Ascending aorta (tissue), 2 donors: ENCODE measurements around the gene DVL1. TPM values are rescaled to one million over a fixed set of nuclear protein-coding genes. Genes with fewer than 3 reads are reported as not detected.
A peak's percentile ranks its signal among the peaks of the same experiment; 100 is the strongest.

Experiments
- DNase-seq, 2 donors: peaks; one replicate each; pipeline ENCODE4 v3.0.0-alpha.2; 2019; ENCODE audit warnings: low spot score in 2 of 2
- H3K27ac ChIP-seq, 2 donors: fragments of 200-600 bp; sonication (generic); one replicate each; pipeline ENCODE4 v1.5.1; 2016 to 2017; ENCODE audit warnings: mild to moderate bottlenecking in 1 of 2
- H3K27me3 ChIP-seq: fragments of 200-600 bp; sonication (generic); one replicate; pipeline ENCODE4 v1.5.1; 2017
- H3K36me3 ChIP-seq, 2 donors: fragments of 200-600 bp; sonication (generic); one replicate each; pipeline ENCODE4 v1.5.1; 2016
- H3K4me1 ChIP-seq, 2 donors: fragments of 200-600 bp; sonication (generic); one replicate each; pipeline ENCODE4 v1.5.1; 2016 to 2017; ENCODE audit warnings: mild to moderate bottlenecking in 1 of 2
- H3K4me3 ChIP-seq, 2 donors: fragments of 200-600 bp; sonication (generic); one replicate each; pipeline ENCODE4 v1.5.1; 2016 to 2017; ENCODE audit warnings: mild to moderate bottlenecking in 1 of 2
- H3K9me3 ChIP-seq, 2 donors: fragments of 200-600 bp; sonication (generic); one replicate each; pipeline ENCODE4 v1.5.1; 2016
- intact Hi-C: fragments of 100-400 bp; cut with DNase I; formaldehyde crosslinking; loops from one replicate; pipeline ENCODE4 v1.15.1; 2023
- total RNA-seq: library from RNA; depleted of rRNA; stranded (reverse); fragments of >200 nt; gene quantifications from one replicate; pipeline ENCODE4 v1.1.0, GENCODE V29; 2016
- TF ChIP-seq, protein P1 (sequence below), 3 experiments: fragments of 200-600 bp in 2 of 3; fragments of 450-650 bp in 1 of 3; sonication (generic) in 2 of 3; IDR thresholded peaks; one replicate each; pipeline ENCODE4 v1.5.1; 2016 to 2019; ENCODE audit warnings: antibody characterized with exemption in 3 of 3, mild to moderate bottlenecking in 1 of 3, moderate library complexity in 1 of 3

DVL1 gene
- total RNA-seq, 1 donor from 2014 or later, result 66.7 TPM

DNA sequence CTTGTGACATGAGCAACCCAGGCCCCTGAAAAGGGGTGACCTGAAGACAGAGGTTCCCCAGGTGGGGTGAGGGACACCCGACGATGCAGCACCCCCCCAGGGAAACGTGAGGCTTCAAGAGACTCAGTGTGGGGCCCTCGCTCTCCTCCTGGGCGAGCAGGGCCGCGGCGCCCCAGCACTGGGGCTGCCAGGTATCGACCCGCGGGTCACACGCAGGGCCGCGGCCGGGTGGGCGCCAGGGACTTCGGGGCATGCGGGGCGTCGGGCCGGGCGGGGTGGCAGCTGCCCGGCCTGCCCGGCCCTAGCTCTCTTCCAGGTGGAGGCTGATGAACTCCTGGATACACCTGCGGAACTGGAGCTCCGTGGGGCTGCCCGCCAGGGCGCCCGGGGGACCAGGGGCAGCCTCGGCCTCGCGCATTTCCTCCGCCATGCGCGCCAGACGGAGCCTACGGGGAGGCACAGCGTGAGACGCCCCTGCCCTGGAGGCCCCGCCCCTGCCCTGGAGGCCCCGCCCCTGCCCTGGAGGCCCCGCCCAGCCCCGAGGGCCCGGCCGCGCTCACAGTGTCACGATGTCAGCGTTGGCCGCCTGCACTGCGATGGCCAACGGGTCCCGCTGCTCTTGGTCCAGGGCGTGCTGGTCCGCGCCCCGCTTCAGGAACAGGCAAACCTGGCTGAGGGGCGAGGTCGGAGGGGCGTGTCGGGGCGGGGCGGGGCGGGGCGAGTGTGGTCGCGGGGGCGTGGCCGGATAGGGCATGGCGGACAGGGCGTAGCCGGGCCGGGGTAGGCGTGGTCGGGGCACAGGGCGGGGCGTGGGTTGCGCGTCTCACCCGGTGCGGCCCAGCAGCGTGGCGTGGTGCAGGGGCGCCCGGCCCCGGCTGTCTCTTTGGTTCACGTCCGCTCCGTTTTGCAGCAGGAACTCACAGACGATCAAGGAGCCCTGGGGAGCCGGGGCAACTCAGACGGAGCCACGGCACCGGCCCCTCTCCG is 55.7 kb downstream of the DVL1 start:
- peaks cover 3 to 4% of the 10 kb centered on the region in 2 donors for H3K4me1 ChIP-seq
- no peak overlapping the region for H3K4me3 ChIP-seq
- H3K27me3 ChIP-seq, result no peaks in the 10 kb centered on the region
- peaks cover 4 to 28% of the 10 kb centered on the region in 2 donors for H3K36me3 ChIP-seq
- TF ChIP-seq, protein P1, sequence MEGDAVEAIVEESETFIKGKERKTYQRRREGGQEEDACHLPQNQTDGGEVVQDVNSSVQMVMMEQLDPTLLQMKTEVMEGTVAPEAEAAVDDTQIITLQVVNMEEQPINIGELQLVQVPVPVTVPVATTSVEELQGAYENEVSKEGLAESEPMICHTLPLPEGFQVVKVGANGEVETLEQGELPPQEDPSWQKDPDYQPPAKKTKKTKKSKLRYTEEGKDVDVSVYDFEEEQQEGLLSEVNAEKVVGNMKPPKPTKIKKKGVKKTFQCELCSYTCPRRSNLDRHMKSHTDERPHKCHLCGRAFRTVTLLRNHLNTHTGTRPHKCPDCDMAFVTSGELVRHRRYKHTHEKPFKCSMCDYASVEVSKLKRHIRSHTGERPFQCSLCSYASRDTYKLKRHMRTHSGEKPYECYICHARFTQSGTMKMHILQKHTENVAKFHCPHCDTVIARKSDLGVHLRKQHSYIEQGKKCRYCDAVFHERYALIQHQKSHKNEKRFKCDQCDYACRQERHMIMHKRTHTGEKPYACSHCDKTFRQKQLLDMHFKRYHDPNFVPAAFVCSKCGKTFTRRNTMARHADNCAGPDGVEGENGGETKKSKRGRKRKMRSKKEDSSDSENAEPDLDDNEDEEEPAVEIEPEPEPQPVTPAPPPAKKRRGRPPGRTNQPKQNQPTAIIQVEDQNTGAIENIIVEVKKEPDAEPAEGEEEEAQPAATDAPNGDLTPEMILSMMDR (IDR thresholded peaks at IDR 0.05), result no peak
- DNase-seq, result no peak
- no peak overlapping the region for H3K27ac ChIP-seq
- intact Hi-C loops, result loop anchor here (5.0 kb wide), 1 partner anchor 176 kb away; the partner anchor contains the start of gene C1orf159
- H3K9me3 ChIP-seq, result no peaks in the 10 kb centered on the region

DNA sequence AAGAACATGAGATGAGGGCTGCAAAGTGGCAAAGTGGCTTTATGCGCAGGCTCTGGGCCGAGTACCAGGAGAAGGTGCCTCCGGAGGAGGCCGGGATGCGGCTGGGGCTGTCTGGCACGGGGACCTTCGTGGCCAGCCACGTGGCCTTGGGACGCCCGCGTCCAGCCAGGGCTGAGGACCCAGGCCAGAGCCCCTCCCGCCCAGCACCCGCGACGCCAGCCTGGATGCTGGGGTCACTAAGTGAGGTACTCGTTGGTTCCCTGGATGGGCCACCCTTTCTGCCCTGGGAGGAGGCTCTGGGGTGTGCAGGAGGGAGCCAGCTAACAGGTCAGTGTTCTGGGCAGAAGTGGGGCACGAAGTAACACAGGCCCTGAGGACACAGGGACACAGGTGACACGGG is 56.4 kb downstream of the DVL1 start:
- Histone ChIP-seq H3K27ac (no peak overlapping the region), H3K27me3 (no peaks in the 10 kb centered on the region), H3K36me3 (peaks cover 3 to 26% of the 10 kb centered on the region in 2 donors), H3K4me1 (peaks cover 3 to 4% of the 10 kb centered on the region in 2 donors), H3K9me3 (no peaks in the 10 kb centered on the region), H3K4me3 (no peak overlapping the region)
- DNase-seq, result no peak
- TF ChIP-seq, protein P1 (IDR thresholded peaks at IDR 0.05), result no peak
- intact Hi-C loops, result loop anchor here (5.0 kb wide), 1 partner anchor 176 kb away; the partner anchor contains the start of gene C1orf159

DNA sequence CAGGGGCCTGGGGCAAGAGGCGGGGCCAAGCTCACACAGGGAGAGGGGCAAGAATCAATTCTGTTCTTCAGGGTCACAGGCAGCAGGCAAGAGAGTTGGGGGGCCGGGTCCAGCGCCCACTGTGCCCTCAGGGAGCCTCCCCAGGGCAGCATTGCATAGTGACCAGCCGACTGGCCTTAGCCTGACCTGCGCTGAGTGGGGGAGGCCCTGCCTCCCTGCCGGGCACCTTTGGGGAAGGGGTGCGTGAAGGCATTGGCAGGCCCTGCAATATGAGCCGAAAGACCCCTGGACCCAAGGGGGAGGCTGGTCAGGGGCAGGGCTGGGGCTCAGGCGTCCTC is 56.8 kb downstream of the DVL1 start:
- TF ChIP-seq, protein P1 (IDR thresholded peaks at IDR 0.05), result no peak
- intact Hi-C loops, result loop anchor here (5.0 kb wide), 1 partner anchor 175 kb away; the partner anchor contains the start of gene C1orf159
- no peaks in the 10 kb centered on the region for H3K9me3 ChIP-seq

DNA sequence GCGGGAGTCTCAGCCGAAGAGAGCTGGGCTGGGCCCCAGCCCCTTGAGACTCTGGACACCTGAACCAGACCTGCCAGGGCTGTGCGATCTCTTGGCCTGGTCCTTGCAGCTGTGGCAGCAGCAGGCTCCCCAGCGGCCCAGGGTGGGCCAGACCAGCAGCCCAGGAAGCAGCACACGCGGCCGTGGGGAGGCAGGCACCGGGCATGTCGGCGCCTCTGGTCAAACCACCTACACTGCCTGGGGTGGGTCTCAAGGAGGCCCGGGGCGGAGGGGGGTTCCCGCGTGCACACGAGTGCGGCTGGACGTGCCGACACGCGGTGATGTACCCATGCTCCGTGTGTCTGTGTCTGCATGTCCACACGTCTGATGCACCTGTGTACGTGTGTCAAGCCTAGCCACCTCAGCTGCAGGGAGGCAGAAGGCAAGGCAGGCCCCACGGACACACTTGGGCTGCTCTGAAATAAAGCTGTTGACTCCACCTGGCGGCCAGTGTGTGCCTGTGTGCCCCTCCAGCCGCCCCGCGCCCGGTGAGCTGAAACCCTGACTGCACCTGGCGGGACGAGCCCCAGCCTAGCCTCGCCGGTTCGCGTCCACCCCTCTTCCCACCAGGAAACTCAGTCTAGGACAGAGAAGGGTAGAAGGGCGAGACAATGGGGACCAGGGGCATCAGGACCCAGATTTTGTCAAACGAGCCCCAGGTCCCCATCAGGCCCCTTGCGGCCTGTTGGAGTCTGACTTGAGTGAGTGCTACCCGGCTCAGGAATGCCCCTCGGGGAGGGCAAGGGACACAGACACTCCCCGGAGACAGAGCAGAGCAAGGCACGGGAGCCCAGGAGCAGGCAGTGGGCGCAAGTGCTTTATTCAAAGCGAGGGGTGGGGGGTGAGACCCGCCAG is 57.4 kb downstream of the DVL1 start:
- Histone ChIP-seq H3K9me3 (no peaks in the 10 kb centered on the region), H3K4me3 (no peak overlapping the region), H3K4me1 (peaks cover 3 to 4% of the 10 kb centered on the region in 2 donors), H3K36me3 (peaks cover 0 to 21% of the 10 kb centered on the region in 2 donors), H3K27ac (no peak overlapping the region), H3K27me3 (no peaks in the 10 kb centered on the region)
- intact Hi-C loops, result loop anchor here (5.0 kb wide), 1 partner anchor 174 kb away; the partner anchor contains the start of gene C1orf159
- TF ChIP-seq, protein P1 (IDR thresholded peaks at IDR 0.05), result peak; percentile 35 to 57 (median 54)
- DNase-seq, result no peak

More for the DNA sequence above, 56.8 kb downstream of the DVL1 start:
- Histone ChIP-seq H3K27me3 (no peaks in the 10 kb centered on the region), H3K36me3 (peaks cover 0 to 23% of the 10 kb centered on the region in 2 donors), H3K27ac (no peak overlapping the region), H3K4me1 (peaks cover 3 to 4% of the 10 kb centered on the region in 2 donors), H3K4me3 (no peak overlapping the region)
- no peak for DNase-seq

DNA sequence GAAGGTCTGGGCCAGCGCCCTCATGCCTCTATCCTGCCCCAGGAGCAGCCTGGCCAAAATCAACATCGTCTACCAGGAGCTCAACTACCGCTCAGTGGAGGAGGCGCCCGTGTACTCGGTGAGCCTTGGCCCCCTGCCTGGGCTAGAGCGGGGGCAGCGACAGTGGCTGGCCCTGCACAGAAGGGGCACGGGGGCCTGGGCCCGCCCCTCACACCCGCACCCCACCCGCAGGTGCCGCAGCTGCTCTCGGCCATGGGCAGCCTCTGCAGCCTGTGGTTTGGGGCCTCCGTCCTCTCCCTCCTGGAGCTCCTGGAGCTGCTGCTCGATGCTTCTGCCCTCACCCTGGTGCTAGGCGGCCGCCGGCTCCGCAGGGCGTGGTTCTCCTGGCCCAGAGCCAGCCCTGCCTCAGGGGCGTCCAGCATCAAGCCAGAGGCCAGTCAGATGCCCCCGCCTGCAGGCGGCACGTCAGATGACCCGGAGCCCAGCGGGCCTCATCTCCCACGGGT is 58.1 kb downstream of the DVL1 start:
- Histone ChIP-seq H3K27me3 (no peaks in the 10 kb centered on the region), H3K4me1 (peaks cover 3 to 4% of the 10 kb centered on the region in 2 donors), H3K27ac (no peak overlapping the region), H3K9me3 (no peaks in the 10 kb centered on the region), H3K4me3 (no peak overlapping the region), H3K36me3 (peaks cover 0 to 14% of the 10 kb centered on the region in 2 donors)
- intact Hi-C loops, result loop anchor here (5.0 kb wide), 1 partner anchor 174 kb away; the partner anchor contains the start of gene C1orf159
- TF ChIP-seq, protein P1 (IDR thresholded peaks at IDR 0.05), result no peak
- DNase-seq, result no peak
